Activated CD4-positive, alpha-beta T cell treated with anti-CD3 and anti-CD28 coated beads, Interleukin-2, amount 50 U/mL, for 1 hour (primary cell): Measurements from ENCODE around the gene OCLN.
"Not testable (repeated sequence)": the region's sequence is repeated elsewhere in the genome, so short reads cannot be mapped to it uniquely, and the experiment has no call there.

ENCODE experiments used
- DNase-seq: peaks from one replicate; pipeline ENCODE4 v3.0.0-alpha.2; 2020

OCLN gene

GRCh38 chr5:69491838-69492390 is 676 bp upstream of the OCLN start:
- no peak for DNase-seq

GRCh38 chr5:69492923-69493395 is 369 bp downstream of the OCLN start:
- no peak for DNase-seq

- DNase-seq: no peak
Measured at GRCh38 chr5:69493396-69494133, 975 bp downstream of the OCLN start.

- no peak for DNase-seq
Measured at GRCh38 chr5:69494452-69494851, 1.9 kb downstream of the OCLN start.

GRCh38 chr5:69497006-69497520 is 4.5 kb downstream of the OCLN start:
- no peak for DNase-seq

- no peak for DNase-seq
Measured at GRCh38 chr5:69498384-69498783, 5.8 kb downstream of the OCLN start.

- DNase-seq: no peak
Measured at GRCh38 chr5:69502367-69502766, 9.8 kb downstream of the OCLN start.

GRCh38 chr5:69502767-69503488 is 10.3 kb downstream of the OCLN start:
- DNase-seq: no peak

GRCh38 chr5:69504036-69504435 is 11.4 kb downstream of the OCLN start:
- DNase-seq: no peak

GRCh38 chr5:69505306-69505705 is 12.7 kb downstream of the OCLN start:
- DNase-seq: no peak

- no peak for DNase-seq
Measured at GRCh38 chr5:69509212-69509611, 16.6 kb downstream of the OCLN start.

- no peak for DNase-seq
Measured at GRCh38 chr5:69510694-69511093, 18.1 kb downstream of the OCLN start.

GRCh38 chr5:69512740-69513260 is 20.2 kb downstream of the OCLN start:
- no peak for DNase-seq

GRCh38 chr5:69515570-69515969 is 23.0 kb downstream of the OCLN start:
- not testable (repeated sequence) for DNase-seq

GRCh38 chr5:69516769-69517168 is 24.2 kb downstream of the OCLN start:
- no peak for DNase-seq

GRCh38 chr5:69517763-69518212 is 25.2 kb downstream of the OCLN start:
- DNase-seq: no peak

GRCh38 chr5:69519285-69519684 is 26.7 kb downstream of the OCLN start:
- no peak for DNase-seq

- no peak for DNase-seq
Measured at GRCh38 chr5:69522035-69522434, 29.4 kb downstream of the OCLN start.

- DNase-seq: no peak
Measured at GRCh38 chr5:69525490-69525889, 32.9 kb downstream of the OCLN start.

- DNase-seq: no peak
Measured at GRCh38 chr5:69526660-69527059, 34.1 kb downstream of the OCLN start.

- no peak for DNase-seq
Measured at GRCh38 chr5:69527128-69527770, 34.7 kb downstream of the OCLN start.

GRCh38 chr5:69528035-69528434 is 35.4 kb downstream of the OCLN start:
- DNase-seq: no peak

- no peak for DNase-seq
Measured at GRCh38 chr5:69528609-69529008, 36.0 kb downstream of the OCLN start.
